NCI-H1436 (cell line): ENCODE data around the gene ZNF500.
A peak's percentile ranks its signal among the peaks of the same experiment; 100 is the strongest.
"Not testable (repeated sequence)": the region's sequence is repeated elsewhere in the genome, so short reads cannot be mapped to it uniquely, and the experiment has no call there.

Source experiments
- DNase-seq: peaks from one replicate; lab custom pipeline; 2025; lab: John Stamatoyannopoulos, UW

ZNF500 gene

DNA sequence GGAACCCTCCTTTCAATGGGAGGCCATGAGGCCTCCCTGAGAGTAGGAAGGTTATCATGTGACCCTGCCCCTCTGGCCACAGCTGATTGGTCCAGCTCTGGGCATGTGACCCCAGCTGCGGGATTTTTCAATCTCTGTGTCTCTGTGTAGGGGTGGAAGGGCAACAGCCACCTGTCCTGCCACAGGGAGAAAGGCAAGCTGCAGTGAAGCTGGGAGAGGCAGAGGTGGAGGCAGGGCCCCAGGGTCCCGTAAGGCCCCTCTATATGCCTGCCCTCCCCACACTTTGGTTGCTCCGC lies 21.7 kb downstream of the ZNF500 start:
- no peak for DNase-seq

GRCh38 chr16:4744555-4745273 lies 22.2 kb downstream of the ZNF500 start:
- no peak for DNase-seq

- no peak for DNase-seq
These were observed 23.6 kb downstream of the ZNF500 start for GRCh38 chr16:4743226-4743878.

GRCh38 chr16:4738370-4738769 lies 28.6 kb downstream of the ZNF500 start:
- not testable (repeated sequence) for DNase-seq

GRCh38 chr16:4737545-4737944 lies 29.4 kb downstream of the ZNF500 start:
- DNase-seq = no peak

GRCh38 chr16:4736546-4736945 lies 30.4 kb downstream of the ZNF500 start:
- DNase-seq = no peak

- peak; percentile 79 for DNase-seq
These were observed 32.0 kb downstream of the ZNF500 start for GRCh38 chr16:4734730-4735535.

DNA sequence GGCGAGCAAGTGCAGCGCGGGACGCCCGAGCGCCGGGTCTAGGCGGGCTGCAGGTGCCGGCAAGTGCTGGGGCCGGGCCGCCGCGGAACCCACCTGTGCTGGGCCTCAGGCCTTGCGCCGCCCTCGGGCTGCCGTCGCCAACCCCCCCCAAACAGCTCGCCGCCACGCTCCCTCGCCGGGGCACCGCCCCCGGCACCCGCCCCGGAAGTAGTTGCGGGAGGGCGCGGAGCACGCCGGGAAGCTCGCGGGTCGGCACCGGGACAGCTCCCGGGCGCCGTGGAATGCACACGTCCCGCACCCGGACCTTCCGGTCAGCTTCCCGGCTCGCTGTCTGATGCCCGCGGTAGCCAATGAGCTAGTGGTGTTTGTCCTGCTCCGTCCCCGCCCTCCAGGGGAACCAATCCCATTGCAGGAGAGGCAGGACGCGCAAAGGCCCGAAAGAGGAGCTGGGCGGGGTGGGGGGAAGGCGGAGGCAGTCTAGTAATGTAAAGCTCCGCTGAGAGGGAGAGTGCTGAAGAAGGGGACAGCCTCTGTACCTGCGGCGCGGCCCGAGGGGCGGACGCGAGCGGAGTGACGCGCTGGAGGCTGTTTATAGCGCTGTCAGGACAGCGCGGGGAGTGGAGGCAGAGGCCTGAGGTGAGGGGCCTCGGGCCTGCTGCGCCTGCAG lies 32.8 kb downstream of the ZNF500 start, which contains the start of the genes ANKS3 and DNAAF8:
ANKS3 (minus strand) TSS at position 209 of the 667 bp plus-strand sequence. CDS start 4,122 bp downstream, outside the sequence.
DNAAF8 (plus strand) TSS at position 475 of the 667 bp plus-strand sequence. CDS start 1,978 bp downstream, outside the sequence.
- peak; percentile 68 for DNase-seq

GRCh38 chr16:4733747-4734062 lies 33.3 kb downstream of the ZNF500 start:
- DNase-seq = no peak

DNA sequence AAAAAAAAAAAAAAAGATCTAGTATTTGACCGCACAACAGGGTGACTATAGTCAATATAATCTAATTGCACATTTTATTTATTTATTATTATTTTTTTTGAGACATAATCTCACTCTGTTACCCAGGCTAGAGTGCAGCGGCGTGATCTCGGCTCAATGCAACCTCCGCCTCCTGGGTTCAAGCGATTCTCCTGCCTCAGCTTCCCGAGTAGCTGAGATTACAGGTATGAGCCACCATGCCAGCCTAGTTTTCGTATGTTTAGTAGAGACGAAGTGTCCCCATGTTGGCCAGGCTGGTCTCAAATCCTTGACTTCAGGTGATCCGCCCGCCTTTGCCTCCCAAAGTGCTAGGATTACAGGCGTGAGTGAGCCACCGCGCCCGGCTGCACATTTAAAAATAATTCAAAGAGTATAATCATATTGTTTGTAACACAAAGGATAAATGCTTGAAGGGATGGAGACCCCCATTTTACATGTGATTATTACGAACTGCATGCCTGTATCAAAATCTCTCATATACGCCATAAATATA lies 33.7 kb downstream of the ZNF500 start:
- no peak for DNase-seq

DNA sequence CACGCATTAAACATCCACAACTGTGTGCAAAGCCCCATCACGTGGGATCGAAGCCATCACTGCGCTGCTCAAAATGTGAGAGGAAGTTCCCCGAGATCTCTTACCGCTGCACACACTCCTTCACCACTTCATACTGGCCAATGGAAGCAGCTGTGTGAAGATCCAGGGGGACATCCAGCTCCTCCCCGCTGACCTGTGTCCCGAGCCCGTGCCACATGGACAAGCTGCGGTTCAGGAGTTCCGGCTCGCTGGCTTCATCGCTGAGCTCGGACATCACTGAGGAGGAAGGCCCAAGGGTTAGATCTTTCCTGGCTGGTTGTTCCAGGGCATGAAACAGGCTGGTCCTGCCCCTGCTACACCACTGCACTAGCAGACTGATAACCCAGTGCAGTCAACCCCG lies 37.1 kb downstream of the ZNF500 start:
- no peak for DNase-seq

DNA sequence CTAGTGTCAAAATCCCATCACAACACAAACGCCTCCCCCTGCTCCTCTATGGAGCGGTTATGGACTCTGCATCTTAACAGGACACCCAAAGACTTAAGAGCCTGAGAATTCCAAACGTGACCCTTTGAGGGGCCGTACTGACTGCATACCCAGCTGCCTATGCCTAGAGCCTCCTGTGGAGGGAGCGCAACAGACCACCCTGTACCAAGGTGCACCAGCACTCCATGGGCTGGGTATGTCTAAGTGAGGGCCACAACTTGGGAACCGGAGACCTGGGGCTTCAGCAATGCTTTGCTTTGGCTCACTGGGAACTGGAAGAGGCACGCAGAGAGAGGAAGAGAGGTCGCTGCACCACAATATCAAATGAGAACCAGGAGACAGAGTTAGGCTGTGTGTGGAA lies 38.3 kb downstream of the ZNF500 start:
- DNase-seq = no peak

DNA sequence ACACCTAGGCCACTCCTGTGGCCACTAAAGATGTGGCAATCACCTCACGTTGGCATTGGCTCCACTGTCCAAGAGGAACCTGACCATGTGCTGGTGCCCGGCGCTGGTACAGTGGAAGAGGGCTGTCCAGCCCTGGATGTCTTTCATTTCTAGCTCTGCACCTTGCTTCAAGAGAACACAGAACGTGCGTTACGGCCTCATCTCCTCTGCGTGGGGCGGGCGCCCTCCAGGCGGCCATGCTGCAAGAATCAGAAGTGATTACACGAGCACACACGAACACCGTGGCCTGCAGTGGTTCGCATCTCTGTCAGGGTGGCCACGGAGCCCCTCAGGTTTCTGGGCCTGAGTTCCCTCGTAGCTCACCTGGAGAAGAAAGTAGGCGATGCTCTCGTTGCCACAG lies 40.3 kb downstream of the ZNF500 start:
- DNase-seq = no peak

DNA sequence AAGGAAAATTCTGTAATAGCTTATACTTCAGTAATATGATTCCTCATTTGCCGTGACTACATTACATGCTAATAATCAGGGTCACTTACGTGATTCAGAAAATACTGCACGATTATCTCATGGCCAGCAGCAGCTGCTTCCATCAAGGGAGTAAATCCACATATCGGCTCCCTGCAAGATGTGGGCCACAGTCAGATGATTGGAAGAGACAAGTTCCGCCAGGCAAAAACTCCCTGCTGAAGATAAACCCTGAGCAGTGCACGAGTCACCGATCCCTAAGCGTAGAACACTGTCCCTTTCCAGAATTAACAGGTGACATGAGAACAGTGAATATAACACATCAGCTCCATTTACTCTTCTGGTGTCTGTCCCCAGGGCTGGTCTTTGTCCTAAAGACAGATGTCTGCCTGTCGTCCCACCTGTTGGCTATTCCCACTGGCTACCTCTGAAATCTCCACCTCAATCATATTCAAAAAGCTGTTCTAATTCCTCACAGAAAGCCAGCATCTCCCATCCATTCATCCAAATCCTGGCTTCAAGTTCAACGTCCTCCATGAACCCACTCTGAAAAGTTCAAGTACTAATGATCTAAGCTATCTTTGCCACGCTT lies 42.2 kb downstream of the ZNF500 start:
- DNase-seq = no peak

DNA sequence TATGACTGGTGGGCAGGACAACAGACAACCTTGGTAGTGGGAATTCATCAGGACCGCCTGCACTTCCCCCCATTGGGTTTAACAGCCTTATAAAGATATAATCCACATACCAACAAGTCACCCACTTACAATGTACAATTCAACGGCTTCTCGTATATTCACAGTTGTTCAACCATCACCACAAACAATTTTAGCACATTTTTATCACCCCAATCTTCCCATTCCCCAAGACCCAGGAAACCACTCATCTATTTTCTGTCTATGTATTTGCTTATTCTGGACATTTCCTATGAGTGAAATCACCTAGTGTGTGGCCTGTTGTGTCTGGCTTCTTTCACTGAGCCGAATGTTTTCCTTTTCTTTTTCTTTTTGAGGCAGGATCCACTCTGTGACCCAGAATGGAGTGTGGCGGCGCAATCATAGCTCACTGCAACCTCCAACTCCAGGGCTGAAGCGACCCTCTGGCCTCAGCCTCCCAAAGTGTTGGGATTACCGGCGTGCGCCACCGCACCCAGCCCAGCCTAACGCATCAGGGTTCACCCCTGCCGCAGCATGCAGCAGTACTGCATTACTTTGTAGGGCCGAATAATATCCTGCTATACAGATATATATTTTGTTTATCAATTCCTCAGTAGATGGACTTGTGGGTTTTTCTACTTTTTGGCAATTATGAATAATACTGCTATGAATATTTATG lies 43.7 kb downstream of the ZNF500 start:
- DNase-seq = no peak

DNA sequence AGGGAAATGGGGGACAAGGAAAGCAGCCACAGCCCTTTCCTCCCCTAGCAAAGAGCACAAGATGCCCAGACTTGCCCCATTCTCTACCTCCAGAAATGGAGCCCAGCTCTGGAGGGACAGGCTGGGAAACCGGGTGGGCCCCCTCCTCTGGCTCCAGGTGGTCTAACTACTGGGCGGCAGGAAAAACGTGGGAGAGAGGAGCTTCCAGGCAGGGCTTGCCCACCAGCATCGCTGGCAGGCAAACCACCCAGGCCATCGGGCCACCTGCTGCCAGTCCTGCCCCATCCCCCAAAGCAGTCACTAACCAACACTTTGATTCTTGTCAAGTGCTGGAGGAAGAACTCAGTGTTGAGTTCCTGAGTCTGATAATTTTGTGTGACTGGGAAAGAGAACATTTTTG lies 48.5 kb downstream of the ZNF500 start:
- no peak for DNase-seq

- no peak for DNase-seq
These were observed 52.0 kb downstream of the ZNF500 start for GRCh38 chr16:4714996-4715395.

DNA sequence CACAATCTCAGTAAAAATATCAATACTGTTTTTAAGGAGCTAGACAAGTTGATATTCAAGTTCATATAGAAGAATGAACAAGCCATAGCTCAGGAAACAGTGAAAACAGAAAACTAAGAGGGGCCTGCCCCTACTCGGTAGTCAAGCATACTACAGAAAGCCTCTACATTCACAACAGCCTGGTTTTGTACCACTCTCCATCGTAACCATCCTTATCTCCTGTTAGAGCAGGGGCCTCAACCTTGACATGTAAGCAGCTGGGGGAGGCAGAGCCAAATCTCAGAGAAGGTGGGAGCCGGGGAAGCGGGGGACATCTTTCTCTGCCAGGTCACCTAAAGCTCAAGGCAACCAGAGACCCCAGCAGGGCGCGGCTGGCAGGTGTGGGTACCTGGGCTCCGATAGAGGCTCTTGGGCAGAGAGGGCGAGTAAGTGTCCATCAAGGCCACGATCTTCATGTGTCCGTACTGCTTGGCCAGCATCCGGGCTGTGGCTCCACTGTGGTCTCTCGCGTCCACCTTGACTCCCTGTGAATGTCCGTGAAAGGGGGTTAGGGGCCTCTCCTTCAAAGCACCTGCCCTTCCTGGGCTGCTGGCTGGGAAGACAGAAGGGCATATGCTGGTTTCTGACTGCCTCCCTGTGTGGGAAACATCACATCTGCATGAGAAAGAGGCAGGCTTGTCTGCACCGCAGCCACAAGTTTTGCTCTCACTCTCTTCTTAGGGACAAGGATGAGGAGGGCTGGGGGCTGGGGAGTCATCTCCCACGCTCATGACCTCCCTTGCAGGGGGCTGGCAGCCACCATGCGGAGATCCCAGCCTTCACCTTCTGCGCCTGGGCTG lies 53.1 kb downstream of the ZNF500 start:
- no peak for DNase-seq

GRCh38 chr16:4709481-4709880 lies 57.5 kb downstream of the ZNF500 start:
- no peak for DNase-seq

DNA sequence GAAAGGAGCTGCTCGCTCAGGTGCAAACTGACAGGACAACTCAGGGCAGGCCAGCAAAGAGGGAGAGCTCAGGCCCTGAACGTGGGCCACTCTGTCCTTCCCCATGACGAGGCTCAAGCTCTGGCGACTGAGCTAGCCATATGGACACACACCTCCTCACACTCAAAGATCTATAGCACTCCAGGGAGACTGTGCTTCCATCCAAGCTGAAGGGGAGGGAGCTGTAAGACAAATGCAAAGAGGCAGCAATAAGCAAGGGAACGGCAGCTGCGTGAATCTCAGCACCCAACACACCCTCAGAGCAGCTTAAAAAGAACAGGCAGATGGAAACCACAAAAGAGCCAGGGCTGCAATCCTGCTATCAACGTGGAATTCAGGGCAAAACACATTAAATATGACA lies 60.1 kb downstream of the ZNF500 start:
- DNase-seq = no peak
